Bronchial epithelial cell (primary cell): ENCODE results near the gene TM2D1. TPM values are rescaled to one million over a fixed set of nuclear protein-coding genes. Genes with fewer than 3 reads are reported as not detected.
A peak's percentile ranks its signal among the peaks of the same experiment; 100 is the strongest.

Source experiments
- DNase-seq: peaks from one replicate; pipeline ENCODE4 v3.0.0-alpha.2; 2010; ENCODE audit warnings: low read depth
- FAIRE-seq: peaks from 2 replicates; lab custom pipeline; 2011; peaks lifted over from hg19 to GRCh38; lab: Jason Lieb, UNC
- H3K27me3 ChIP-seq: 2 replicates; pipeline ENCODE4 v1.5.1; 2011; ENCODE audit warnings: low read length; ENCODE audit not compliant: control insufficient read depth, insufficient read depth
- H3K36me3 ChIP-seq: 2 replicates; pipeline ENCODE4 v1.5.1; 2011; ENCODE audit warnings: low read length; ENCODE audit not compliant: control insufficient read depth, insufficient read depth
- H3K4me3 ChIP-seq: 2 replicates; pipeline ENCODE4 v1.5.1; 2011; ENCODE audit warnings: mild to moderate bottlenecking, low read depth, low read length, control low read depth
- total RNA-seq: library from RNA; depleted of rRNA; stranded (reverse); fragments of >200 nt; gene quantifications from 2 replicates; pipeline ENCODE4 v1.2.1, GENCODE V29; 2014
- TF ChIP-seq, protein P1 (sequence below): IDR thresholded peaks from 2 replicates; pipeline ENCODE4 v1.5.1; 2011; ENCODE audit warnings: mild to moderate bottlenecking, moderate library complexity, low read length, control low read depth, inconsistent platforms; ENCODE audit not compliant: insufficient read depth, severe bottlenecking

TM2D1 gene
- total RNA-seq, 1 donor from 2014 or later, result 45.5 TPM

DNA sequence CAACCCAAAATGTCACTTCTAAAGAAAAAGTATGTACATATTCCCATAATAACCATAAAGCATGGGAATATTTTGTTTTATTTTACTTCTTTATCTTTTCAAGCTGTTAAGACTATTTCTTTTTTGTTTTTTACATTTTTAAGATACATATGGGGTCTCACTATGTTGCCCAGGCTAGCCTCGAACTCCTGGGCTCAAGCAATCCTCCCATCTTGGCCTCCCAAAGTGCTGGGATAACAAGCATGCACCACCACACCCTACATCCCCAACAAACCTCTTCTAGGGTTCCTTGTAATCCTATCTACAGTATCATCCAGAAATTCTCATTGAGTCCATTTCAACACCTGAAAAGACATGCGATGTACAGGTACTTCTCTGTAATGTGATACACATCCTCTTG, 87.5 kb downstream of the TM2D1 start:
- Histone ChIP-seq H3K36me3 (no peaks in the 10 kb centered on the region), H3K27me3 (no peaks in the 10 kb centered on the region), H3K4me3 (no peak overlapping the region)
- TF ChIP-seq, protein P1, sequence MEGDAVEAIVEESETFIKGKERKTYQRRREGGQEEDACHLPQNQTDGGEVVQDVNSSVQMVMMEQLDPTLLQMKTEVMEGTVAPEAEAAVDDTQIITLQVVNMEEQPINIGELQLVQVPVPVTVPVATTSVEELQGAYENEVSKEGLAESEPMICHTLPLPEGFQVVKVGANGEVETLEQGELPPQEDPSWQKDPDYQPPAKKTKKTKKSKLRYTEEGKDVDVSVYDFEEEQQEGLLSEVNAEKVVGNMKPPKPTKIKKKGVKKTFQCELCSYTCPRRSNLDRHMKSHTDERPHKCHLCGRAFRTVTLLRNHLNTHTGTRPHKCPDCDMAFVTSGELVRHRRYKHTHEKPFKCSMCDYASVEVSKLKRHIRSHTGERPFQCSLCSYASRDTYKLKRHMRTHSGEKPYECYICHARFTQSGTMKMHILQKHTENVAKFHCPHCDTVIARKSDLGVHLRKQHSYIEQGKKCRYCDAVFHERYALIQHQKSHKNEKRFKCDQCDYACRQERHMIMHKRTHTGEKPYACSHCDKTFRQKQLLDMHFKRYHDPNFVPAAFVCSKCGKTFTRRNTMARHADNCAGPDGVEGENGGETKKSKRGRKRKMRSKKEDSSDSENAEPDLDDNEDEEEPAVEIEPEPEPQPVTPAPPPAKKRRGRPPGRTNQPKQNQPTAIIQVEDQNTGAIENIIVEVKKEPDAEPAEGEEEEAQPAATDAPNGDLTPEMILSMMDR, result no peak
- DNase-seq (no peak), FAIRE-seq (no peak)

- FAIRE-seq (no peak), DNase-seq (peak; percentile 44)
- TF ChIP-seq, protein P1, result no peak
- Histone ChIP-seq H3K4me3 (no peak overlapping the region), H3K27me3 (no peaks in the 10 kb centered on the region), H3K36me3 (no peaks in the 10 kb centered on the region)
These were observed 88.1 kb downstream of the TM2D1 start for GRCh38 chr1:61636814-61637213.

DNA sequence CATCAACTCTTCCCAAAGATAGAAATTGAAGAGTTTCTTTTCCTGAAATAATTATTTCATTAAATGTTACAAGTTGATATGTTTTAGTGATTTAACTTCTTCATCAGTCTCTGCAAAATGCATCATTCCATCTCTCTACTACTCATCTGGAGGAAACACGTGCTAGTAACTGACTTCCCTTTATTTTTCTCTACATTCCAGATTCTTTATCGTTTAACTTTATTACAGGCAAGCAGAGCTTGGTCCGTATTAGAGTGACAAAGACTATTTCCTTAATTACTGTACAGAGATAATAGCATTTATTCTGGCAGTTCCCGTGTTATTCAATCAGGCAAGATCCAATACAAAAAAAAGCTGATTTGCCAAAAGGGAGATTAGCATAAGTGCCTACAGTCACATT, 88.6 kb downstream of the TM2D1 start:
- DNase-seq, result no peak
- no peaks in the 10 kb centered on the region for H3K36me3 ChIP-seq
- H3K4me3 ChIP-seq, result no peak overlapping the region
- no peaks in the 10 kb centered on the region for H3K27me3 ChIP-seq
- no peak for FAIRE-seq
- TF ChIP-seq, protein P1, result no peak

GRCh38 chr1:61635557-61635956, 89.4 kb downstream of the TM2D1 start:
- Histone ChIP-seq H3K27me3 (no peaks in the 10 kb centered on the region), H3K4me3 (no peak overlapping the region), H3K36me3 (no peaks in the 10 kb centered on the region)
- DNase-seq (no peak), FAIRE-seq (no peak)
- TF ChIP-seq, protein P1, result no peak

DNA sequence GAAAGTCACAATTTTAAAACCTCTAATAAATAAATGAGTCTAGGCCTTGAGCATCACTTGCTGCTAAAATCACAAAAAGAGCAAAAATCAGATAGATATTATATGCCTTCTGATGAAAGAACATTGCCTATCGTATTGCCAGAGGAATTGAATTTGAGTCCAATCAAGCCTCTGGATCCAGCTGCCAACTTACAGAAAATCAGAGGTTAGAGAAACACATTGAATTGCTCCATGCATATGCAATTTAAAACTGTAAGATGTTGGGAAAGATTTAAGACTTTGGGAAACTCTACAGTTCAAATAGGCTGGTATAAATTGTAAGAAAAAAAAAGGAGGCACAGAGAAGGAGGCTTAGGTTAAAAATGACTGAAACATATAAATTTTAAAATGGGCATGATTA, 93.5 kb downstream of the TM2D1 start:
- Histone ChIP-seq H3K4me3 (no peak overlapping the region), H3K36me3 (no peaks in the 10 kb centered on the region), H3K27me3 (no peaks in the 10 kb centered on the region)
- no peak for DNase-seq
- FAIRE-seq, result no peak
- TF ChIP-seq, protein P1, result no peak

Other genes starting within 250 kb of the TM2D1 start
- gene PATJ, start 17.3 kb upstream of the TM2D1 start, total RNA-seq, result 46.6 and 71.8 TPM in 2 replicates